H9 (cell line): Measurements from ENCODE around the gene BRD1. TPM values are rescaled to one million over a fixed set of nuclear protein-coding genes. Genes with fewer than 3 reads are reported as not detected.

Source experiments
- DNase-seq: peaks from one replicate; pipeline ENCODE4 v3.0.0-alpha.2; 2017
- H2AFZ ChIP-seq: one replicate; pipeline ENCODE4 v1.6.1; 2013; ENCODE audit warnings: mild to moderate bottlenecking, low read length, control low read depth, moderate library complexity
- H2AK5ac ChIP-seq: 2 replicates; pipeline ENCODE4 v1.6.1; 2013; ENCODE audit warnings: low read length, control low read depth, mixed read lengths; ENCODE audit not compliant: insufficient read length
- H2BK120ac ChIP-seq: one replicate; pipeline ENCODE4 v1.6.1; 2013; ENCODE audit warnings: low read depth, mild to moderate bottlenecking, low read length, control low read depth, inconsistent platforms; ENCODE audit not compliant: poor library complexity, severe bottlenecking
- H2BK12ac ChIP-seq: 2 replicates; pipeline ENCODE4 v1.6.1; 2013; ENCODE audit warnings: low read length, control low read depth, mixed read lengths, low read depth; ENCODE audit not compliant: insufficient read length
- H2BK15ac ChIP-seq: 2 replicates; pipeline ENCODE4 v1.6.1; 2013; ENCODE audit warnings: low read depth, low read length, control low read depth
- H2BK20ac ChIP-seq: one replicate; pipeline ENCODE4 v1.6.1; 2013; ENCODE audit warnings: low read depth, mild to moderate bottlenecking, low read length, control low read depth, inconsistent platforms; ENCODE audit not compliant: poor library complexity, severe bottlenecking
- H2BK5ac ChIP-seq: 2 replicates; pipeline ENCODE4 v1.6.1; 2013; ENCODE audit warnings: low read length, control low read depth, mixed read lengths; ENCODE audit not compliant: insufficient read length
- H3K14ac ChIP-seq: 2 replicates; pipeline ENCODE4 v1.6.1; 2013; ENCODE audit warnings: low read length, control low read depth; ENCODE audit not compliant: insufficient read depth
- H3K18ac ChIP-seq: 2 replicates; pipeline ENCODE4 v1.6.1; 2013; ENCODE audit warnings: low read depth, mild to moderate bottlenecking, mixed read lengths, low read length, control low read depth; ENCODE audit not compliant: insufficient read length
- H3K23ac ChIP-seq: 2 replicates; pipeline ENCODE4 v1.6.1; 2013; ENCODE audit warnings: low read length, control low read depth, mixed read lengths, low read depth; ENCODE audit not compliant: insufficient read length
- H3K23me2 ChIP-seq: 2 replicates; pipeline ENCODE4 v1.6.1; 2013; ENCODE audit warnings: low read depth, mild to moderate bottlenecking, mixed read lengths, low read length, control low read depth; ENCODE audit not compliant: insufficient read length, poor library complexity, severe bottlenecking
- H3K27ac ChIP-seq: 2 replicates; pipeline ENCODE4 v1.5.1; 2013; ENCODE audit warnings: low read length, control low read depth, mixed read lengths, low read depth; ENCODE audit not compliant: insufficient read length
- H3K27me3 ChIP-seq: 2 replicates; pipeline ENCODE4 v1.6.1; 2013; ENCODE audit warnings: low read length, control low read depth, inconsistent platforms; ENCODE audit not compliant: insufficient read depth
- H3K4ac ChIP-seq: 2 replicates; pipeline ENCODE4 v1.6.1; 2013; ENCODE audit warnings: low read depth, mild to moderate bottlenecking, control low read depth, inconsistent platforms, low read length, moderate library complexity
- H3K4me1 ChIP-seq: 2 replicates; pipeline ENCODE4 v1.6.1; 2013; ENCODE audit warnings: low read length, control low read depth, inconsistent platforms; ENCODE audit not compliant: insufficient read depth
- H3K4me2 ChIP-seq: 2 replicates; pipeline ENCODE4 v1.6.1; 2013; ENCODE audit warnings: low read length, control low read depth, mixed read lengths; ENCODE audit not compliant: insufficient read length, insufficient read depth
- H3K56ac ChIP-seq: 2 replicates; pipeline ENCODE4 v1.6.1; 2013; ENCODE audit warnings: low read depth, mild to moderate bottlenecking, mixed read lengths, low read length, control low read depth; ENCODE audit not compliant: insufficient read length
- H3K79me1 ChIP-seq: 2 replicates; pipeline ENCODE4 v1.6.1; 2013; ENCODE audit warnings: low read depth, mild to moderate bottlenecking, moderate library complexity, low read length, control low read depth, inconsistent platforms; ENCODE audit not compliant: insufficient read depth, poor library complexity, severe bottlenecking
- H3K79me2 ChIP-seq: 2 replicates; pipeline ENCODE4 v1.6.1; 2013; ENCODE audit warnings: low read length, control low read depth, inconsistent platforms; ENCODE audit not compliant: insufficient read depth
- H3K9ac ChIP-seq: 2 replicates; pipeline ENCODE4 v1.6.1; 2013; ENCODE audit warnings: low read length, control low read depth, mixed read lengths; ENCODE audit not compliant: insufficient read length; ENCODE audit errors: extremely low read depth
- H3K9me3 ChIP-seq: one replicate; pipeline ENCODE4 v1.6.1; 2013; ENCODE audit warnings: low read depth, low read length, inconsistent platforms; ENCODE audit not compliant: control insufficient read depth
- H3T11ph ChIP-seq: one replicate; pipeline ENCODE4 v1.6.1; 2013; ENCODE audit warnings: mild to moderate bottlenecking, low read length, control low read depth, inconsistent platforms
- H4K20me1 ChIP-seq: one replicate; pipeline ENCODE4 v1.6.1; 2013; ENCODE audit not compliant: control insufficient read depth, insufficient read length, insufficient read depth
- H4K5ac ChIP-seq: 2 replicates; pipeline ENCODE4 v1.6.1; 2013; ENCODE audit warnings: low read depth, mild to moderate bottlenecking, mixed read lengths, low read length, control low read depth; ENCODE audit not compliant: insufficient read length
- H4K8ac ChIP-seq: replicated peaks from 2 replicates; pipeline ENCODE4 v1.6.1; 2013; ENCODE audit warnings: low read length, control low read depth, mixed read lengths, low read depth; ENCODE audit not compliant: insufficient read length
- H4K91ac ChIP-seq: 2 replicates; pipeline ENCODE4 v1.6.1; 2013; ENCODE audit warnings: low read depth, mild to moderate bottlenecking, moderate library complexity, mixed read lengths, low read length, control low read depth; ENCODE audit not compliant: insufficient read length
- H3K27ac Mint-ChIP-seq, 3 experiments: 2 replicates in 2 of 3; 3 replicates in 1 of 3; pipeline ENCODE4 v1.8.0; 2020 to 2021; ENCODE audit warnings: mixed read lengths in 3 of 3, mild to moderate bottlenecking in 1 of 3, moderate library complexity in 1 of 3
- H3K27me3 Mint-ChIP-seq: 2 replicates; pipeline ENCODE4 v1.8.0; 2021; ENCODE audit warnings: low read depth, mild to moderate bottlenecking, moderate library complexity, mixed read lengths
- H3K36me3 Mint-ChIP-seq, 3 experiments: 2 replicates in 2 of 3; 3 replicates in 1 of 3; pipeline ENCODE4 v1.8.0; 2020 to 2021; ENCODE audit warnings: low read depth in 3 of 3, mixed read lengths in 3 of 3; ENCODE audit not compliant: insufficient read depth in 1 of 3
- H3K4me1 Mint-ChIP-seq, 2 experiments: 2 replicates each; pipeline ENCODE4 v1.8.0; 2020; ENCODE audit warnings: mixed read lengths in 2 of 2
- H3K4me3 Mint-ChIP-seq, 2 experiments: 2 replicates in 1 of 2; 3 replicates in 1 of 2; pipeline ENCODE4 v1.8.0; 2020 to 2021; ENCODE audit warnings: mild to moderate bottlenecking in 2 of 2, mixed read lengths in 2 of 2, moderate library complexity in 1 of 2
- H3K9me3 Mint-ChIP-seq, 2 experiments: 2 replicates in 1 of 2; 3 replicates in 1 of 2; pipeline ENCODE4 v1.8.0; 2020; ENCODE audit warnings: mild to moderate bottlenecking in 2 of 2, mixed read lengths in 2 of 2, moderate library complexity in 1 of 2
- CTCF ChIP-seq: fragments of 200-600 bp; sonication (generic); conservative IDR thresholded peaks from 3 replicates; pipeline ENCODE4 v1.8.0; 2021; ENCODE audit warnings: antibody characterized with exemption, mild to moderate bottlenecking
- WGBS: extraction: QIAGEN DNeasy Blood & Tissue Kit; methylation state at CpG from one replicate; pipeline ENCODE4 v1.1.7; 2013; ENCODE audit warnings: missing lambda C conversion rate, low lambda C conversion rate, mixed read lengths; ENCODE audit not compliant: insufficient read length; ENCODE audit errors: extremely low coverage; 5-methylcytosine and 5-hydroxymethylcytosine counted together
- total RNA-seq: library from RNA; stranded (reverse); gene quantifications from 2 replicates; pipeline ENCODE4 v1.2.1, GENCODE V29; 2021

BRD1 gene
- total RNA-seq, 1 experiment from 2014 or later, result 51.3 TPM

- Histone ChIP-seq H3K18ac (no peak overlapping the region), H4K91ac (no peak overlapping the region), H3K27ac (no peak overlapping the region), H3K4me1 (peaks cover 2% of the 10 kb centered on the region; the same call in 1 of the 2 replicates), H3K23me2 (no peaks in the 10 kb centered on the region), H3K4me2 (no peak overlapping the region), H2BK15ac (no peak overlapping the region), H3K4ac (no peak overlapping the region), H2BK120ac (no peak overlapping the region), H3K56ac (no peak overlapping the region), H4K20me1 (peaks cover 3% of the 10 kb centered on the region), H2BK20ac (no peak overlapping the region), H3K9ac (no peak overlapping the region), H2AK5ac (no peak overlapping the region), H3T11ph (no peak overlapping the region), H2BK5ac (no peak overlapping the region), H4K5ac (no peak overlapping the region), H2BK12ac (no peak overlapping the region), H3K27me3 (no peaks in the 10 kb centered on the region), H2AFZ (no peak overlapping the region), H3K9me3 (no peaks in the 10 kb centered on the region), H4K8ac (no peak overlapping the region), H3K14ac (no peak overlapping the region), H3K79me2 (no peaks in the 10 kb centered on the region), H3K79me1 (no peaks in the 10 kb centered on the region), H3K23ac (no peak overlapping the region)
- Mint-ChIP-seq H3K9me3 (peaks cover 4 to 15% of the 10 kb centered on the region in 2 experiments; a peak in 4 of 5 replicates), H3K27me3 (peaks cover 5% of the 10 kb centered on the region; the same call in 1 of the 2 replicates), H3K36me3 (peaks cover 0 to 2% (median 0%) of the 10 kb centered on the region in 3 experiments; a peak in 4 of 7 replicates), H3K4me1 (peaks cover 6 to 16% of the 10 kb centered on the region in 2 experiments), H3K4me3 (no peak overlapping the region), H3K27ac (no peak overlapping the region)
- DNase-seq, result peak; percentile 22
- no peak for TF ChIP-seq CTCF
- no CpG with 5 or more reads among the region's 21 CpGs for WGBS
Measured at GRCh38 chr22:49752598-49753091, 75.0 kb downstream of the BRD1 start.
